SKM-1 (cell line): ENCODE results near the gene MAP2K6.
A peak's percentile ranks its signal among the peaks of the same experiment; 100 is the strongest.

Experiments used
- DNase-seq: peaks from one replicate; lab custom pipeline; 2025; ENCODE audit not compliant: unreplicated experiment; lab: John Stamatoyannopoulos, UW

MAP2K6 gene

GRCh38 chr17:69414408-69415274 is at the start of gene MAP2K6:
MAP2K6 (plus strand) TSS chr17:69414697; CDS start chr17:69414985, 288 bp downstream.
- DNase-seq: peak; percentile 59

GRCh38 chr17:69367298-69367697 is 47.2 kb upstream of the MAP2K6 start:
- DNase-seq: no peak

GRCh38 chr17:69373069-69373468 is 41.4 kb upstream of the MAP2K6 start:
- DNase-seq: no peak

GRCh38 chr17:69375229-69375628 is 39.3 kb upstream of the MAP2K6 start:
- DNase-seq: no peak

- DNase-seq: no peak
These were observed 25.6 kb upstream of the MAP2K6 start for GRCh38 chr17:69388822-69389442.

- DNase-seq: no peak
These were observed 23.5 kb upstream of the MAP2K6 start for GRCh38 chr17:69390795-69391501.

- no peak for DNase-seq
These were observed 13.2 kb upstream of the MAP2K6 start for GRCh38 chr17:69401251-69401650.

- DNase-seq: no peak
These were observed 12.4 kb upstream of the MAP2K6 start for GRCh38 chr17:69402052-69402451.

- no peak for DNase-seq
These were observed 10.1 kb upstream of the MAP2K6 start for GRCh38 chr17:69404399-69404798.

- no peak for DNase-seq
These were observed 9.4 kb upstream of the MAP2K6 start for GRCh38 chr17:69405096-69405495.

- DNase-seq: no peak
These were observed 7.6 kb upstream of the MAP2K6 start for GRCh38 chr17:69406941-69407340.

GRCh38 chr17:69407759-69408158 is 6.7 kb upstream of the MAP2K6 start:
- DNase-seq: no peak

- DNase-seq: no peak
These were observed 3.8 kb upstream of the MAP2K6 start for GRCh38 chr17:69410671-69411070.

GRCh38 chr17:69411766-69412165 is 2.7 kb upstream of the MAP2K6 start:
- DNase-seq: no peak

GRCh38 chr17:69412251-69412671 is 2.2 kb upstream of the MAP2K6 start:
- no peak for DNase-seq

GRCh38 chr17:69415431-69415830 is 934 bp downstream of the MAP2K6 start:
- no peak for DNase-seq

- no peak for DNase-seq
These were observed 3.3 kb downstream of the MAP2K6 start for GRCh38 chr17:69417545-69418483.

GRCh38 chr17:69418535-69418934 is 4.0 kb downstream of the MAP2K6 start:
- no peak for DNase-seq

GRCh38 chr17:69423450-69423849 is 9.0 kb downstream of the MAP2K6 start:
- no peak for DNase-seq

GRCh38 chr17:69424287-69425041 is 10.0 kb downstream of the MAP2K6 start:
- DNase-seq: no peak
